Activated CD4-positive, alpha-beta T cell treated with anti-CD3 and anti-CD28 coated beads, Interleukin-2, amount 10 ng/mL, durations not matched to agents 7 days and 5 days (primary cell): ENCODE measurements around the gene SEPHS1. TPM values are rescaled to one million over a fixed set of nuclear protein-coding genes. Genes with fewer than 3 reads are reported as not detected.

ENCODE experiments used
- total RNA-seq, 2 experiments: library from RNA; stranded (reverse); gene quantifications; one replicate each; pipeline ENCODE4 v1.2.3, GENCODE V29; 2021

Gene SEPHS1
- total RNA-seq, 2 experiments from 2014 or later: 74.4 to 74.9 TPM

Other genes with a start within 250 kb of the SEPHS1 start
- 100 to 1,000 TPM; 128 to 130 TPM for gene OPTN, start 248.1 kb downstream of the SEPHS1 start, total RNA-seq
- gene MCM10, start 186.7 kb downstream of the SEPHS1 start, total RNA-seq: 10 to 100 TPM; 57.4 to 65.4 TPM
- not detected for gene UCMA, start 113.9 kb downstream of the SEPHS1 start, total RNA-seq
- gene PHYH, start 48.2 kb downstream of the SEPHS1 start, total RNA-seq: 10 to 100 TPM in 1 of 2 experiments, 1 to 10 TPM in 1; 9.8 to 12.0 TPM
- not detected for gene BEND7, start 180.7 kb upstream of the SEPHS1 start, total RNA-seq
- 10 to 100 TPM; 24.8 to 29.2 TPM for gene PRPF18, start 238.7 kb upstream of the SEPHS1 start, total RNA-seq